ENCODE results near the gene ENTREP1.
"Not testable (repeated sequence)": the region's sequence is repeated elsewhere in the genome, so short reads cannot be mapped to it uniquely, and the experiment has no call there.

ENTREP1 gene

DNA sequence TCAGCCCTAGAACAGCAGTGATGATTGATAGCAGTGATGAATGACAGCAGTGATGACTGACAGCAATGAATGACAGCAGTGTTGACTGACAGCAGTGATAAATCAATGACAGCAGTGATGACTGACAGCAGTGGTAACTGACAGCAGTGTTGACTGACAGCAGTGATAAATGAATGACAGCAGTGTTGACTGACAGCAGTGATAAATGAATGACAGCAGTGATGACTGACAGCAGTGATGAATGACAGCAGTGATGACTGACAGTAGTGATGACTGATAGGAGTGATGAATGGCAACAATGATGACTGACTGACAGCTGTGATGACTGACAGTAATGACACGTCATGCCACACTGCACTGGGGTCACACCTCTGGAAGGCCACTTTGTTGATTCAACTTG lies 106.8 kb downstream of the ENTREP1 start:
- ChIA-PET POLR2A (no interaction called here), CTCF (interaction anchor here (3.9 kb wide), 1 partner anchor 10 kb away, joined by 14 read pairs; no protein-coding TSS in a partner anchor)
- no peak for DNase-seq (ENCODE audit: extremely low spot score)
- TF ChIP-seq, protein P1, sequence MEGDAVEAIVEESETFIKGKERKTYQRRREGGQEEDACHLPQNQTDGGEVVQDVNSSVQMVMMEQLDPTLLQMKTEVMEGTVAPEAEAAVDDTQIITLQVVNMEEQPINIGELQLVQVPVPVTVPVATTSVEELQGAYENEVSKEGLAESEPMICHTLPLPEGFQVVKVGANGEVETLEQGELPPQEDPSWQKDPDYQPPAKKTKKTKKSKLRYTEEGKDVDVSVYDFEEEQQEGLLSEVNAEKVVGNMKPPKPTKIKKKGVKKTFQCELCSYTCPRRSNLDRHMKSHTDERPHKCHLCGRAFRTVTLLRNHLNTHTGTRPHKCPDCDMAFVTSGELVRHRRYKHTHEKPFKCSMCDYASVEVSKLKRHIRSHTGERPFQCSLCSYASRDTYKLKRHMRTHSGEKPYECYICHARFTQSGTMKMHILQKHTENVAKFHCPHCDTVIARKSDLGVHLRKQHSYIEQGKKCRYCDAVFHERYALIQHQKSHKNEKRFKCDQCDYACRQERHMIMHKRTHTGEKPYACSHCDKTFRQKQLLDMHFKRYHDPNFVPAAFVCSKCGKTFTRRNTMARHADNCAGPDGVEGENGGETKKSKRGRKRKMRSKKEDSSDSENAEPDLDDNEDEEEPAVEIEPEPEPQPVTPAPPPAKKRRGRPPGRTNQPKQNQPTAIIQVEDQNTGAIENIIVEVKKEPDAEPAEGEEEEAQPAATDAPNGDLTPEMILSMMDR (IDR thresholded peaks at IDR 0.05; ENCODE audit: control extremely low read depth, extremely low read depth, low read depth, missing control alignments): no peak

DNA sequence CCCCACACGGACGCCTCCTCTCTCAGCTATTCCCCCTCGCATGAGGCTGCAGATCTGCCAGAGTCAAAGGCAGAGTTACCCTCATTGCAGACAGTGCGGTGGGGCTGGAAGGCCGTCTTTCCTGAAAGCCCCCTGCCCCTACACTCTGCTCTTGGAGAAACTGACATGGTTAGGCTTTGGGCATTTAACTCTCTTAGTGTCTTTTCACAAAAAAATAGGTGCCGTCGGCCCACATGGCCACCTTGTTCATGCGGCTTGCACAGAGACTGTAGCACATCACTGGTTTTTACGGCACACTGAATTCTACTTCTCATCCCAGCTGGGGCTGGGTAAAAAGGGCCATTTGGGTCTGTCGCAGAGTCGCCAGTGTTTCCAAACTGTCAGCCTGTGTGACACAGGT lies 107.6 kb downstream of the ENTREP1 start:
- TF ChIP-seq, protein P1 (IDR thresholded peaks at IDR 0.05; ENCODE audit: control extremely low read depth, extremely low read depth, low read depth, missing control alignments): no peak
- POLR2A ChIA-PET: no interaction called here
- no peak for DNase-seq (ENCODE audit: extremely low spot score)
- CTCF ChIA-PET: interaction anchor here (3.9 kb wide), 1 partner anchor 11 kb away, joined by 14 read pairs; no protein-coding TSS in a partner anchor

DNA sequence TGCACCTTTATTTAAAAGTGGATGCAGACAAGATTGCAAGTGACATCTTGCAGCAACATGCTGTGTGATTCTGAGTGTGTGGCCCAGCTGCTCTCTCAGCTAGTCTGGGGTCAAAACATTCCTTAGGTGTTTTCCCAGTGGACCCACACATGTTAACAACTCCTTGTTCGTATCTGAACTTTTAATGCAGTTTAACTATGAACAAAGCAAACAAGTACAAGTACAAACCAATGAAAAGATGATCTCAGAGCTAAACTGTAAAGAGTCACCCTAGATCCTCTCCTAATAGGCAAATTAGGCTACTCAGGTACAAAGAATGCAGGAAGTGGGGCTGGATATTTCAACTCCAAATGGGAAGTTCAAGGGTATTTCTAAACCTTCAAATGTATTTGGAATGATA lies 108.4 kb downstream of the ENTREP1 start:
- ChIA-PET CTCF (interaction anchor here (3.9 kb wide), 1 partner anchor 12 kb away, joined by 14 read pairs; no protein-coding TSS in a partner anchor), POLR2A (no interaction called here)
- no peak for DNase-seq (ENCODE audit: extremely low spot score)
- TF ChIP-seq, protein P1 (IDR thresholded peaks at IDR 0.05; ENCODE audit: control extremely low read depth, extremely low read depth, low read depth, missing control alignments): no peak

DNA sequence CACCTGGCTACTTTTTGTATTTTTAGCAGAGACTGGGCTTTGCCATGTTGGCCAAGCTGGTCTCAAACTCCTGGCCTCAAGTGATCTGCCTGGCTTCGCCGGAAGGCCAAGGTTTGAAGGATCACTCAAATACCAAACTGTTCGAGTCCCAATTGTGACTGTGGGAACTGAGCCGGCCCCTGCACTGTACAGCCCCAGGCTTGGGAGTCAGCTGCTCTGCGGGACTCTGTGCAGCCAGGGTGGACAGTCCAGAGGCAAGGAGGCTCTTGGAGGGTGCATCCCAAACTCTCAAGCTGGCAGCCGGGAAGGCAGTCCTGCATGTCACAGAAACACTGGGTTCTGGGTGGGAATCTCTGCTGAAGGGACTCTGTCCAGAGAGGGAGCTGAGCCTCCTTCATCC lies 109.0 kb downstream of the ENTREP1 start:
- TF ChIP-seq, protein P1 (IDR thresholded peaks at IDR 0.05; ENCODE audit: control extremely low read depth, extremely low read depth, low read depth, missing control alignments): no peak
- POLR2A ChIA-PET: no interaction called here
- DNase-seq (ENCODE audit: extremely low spot score): no peak
- CTCF ChIA-PET: no interaction called here

DNA sequence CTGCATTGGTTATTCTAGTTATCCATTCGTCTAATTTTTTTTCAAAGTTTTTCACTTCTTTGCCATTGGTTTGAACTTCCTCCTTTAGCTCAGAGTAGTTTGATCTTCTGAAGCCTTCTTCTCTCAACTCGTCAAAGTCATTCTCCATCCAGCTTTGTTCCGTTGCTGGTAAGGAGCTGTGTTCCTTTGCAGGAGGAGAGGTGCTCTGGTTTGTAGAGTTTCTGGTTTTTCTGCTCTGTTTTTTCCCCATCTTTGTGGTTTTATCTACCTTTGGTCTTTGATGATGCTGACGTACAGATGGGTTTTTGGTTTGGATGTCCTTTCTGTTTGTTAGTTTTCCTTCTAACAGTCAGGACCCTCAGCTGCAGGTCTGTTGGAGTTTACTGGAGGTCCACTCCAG lies 114.6 kb downstream of the ENTREP1 start:
- POLR2A ChIA-PET; DNase-seq (ENCODE audit: extremely low spot score): not testable (repeated sequence)
- CTCF ChIA-PET: interaction anchor here (3.2 kb wide), 1 partner anchor 18 kb away, joined by 13 read pairs; no protein-coding TSS in a partner anchor

DNA sequence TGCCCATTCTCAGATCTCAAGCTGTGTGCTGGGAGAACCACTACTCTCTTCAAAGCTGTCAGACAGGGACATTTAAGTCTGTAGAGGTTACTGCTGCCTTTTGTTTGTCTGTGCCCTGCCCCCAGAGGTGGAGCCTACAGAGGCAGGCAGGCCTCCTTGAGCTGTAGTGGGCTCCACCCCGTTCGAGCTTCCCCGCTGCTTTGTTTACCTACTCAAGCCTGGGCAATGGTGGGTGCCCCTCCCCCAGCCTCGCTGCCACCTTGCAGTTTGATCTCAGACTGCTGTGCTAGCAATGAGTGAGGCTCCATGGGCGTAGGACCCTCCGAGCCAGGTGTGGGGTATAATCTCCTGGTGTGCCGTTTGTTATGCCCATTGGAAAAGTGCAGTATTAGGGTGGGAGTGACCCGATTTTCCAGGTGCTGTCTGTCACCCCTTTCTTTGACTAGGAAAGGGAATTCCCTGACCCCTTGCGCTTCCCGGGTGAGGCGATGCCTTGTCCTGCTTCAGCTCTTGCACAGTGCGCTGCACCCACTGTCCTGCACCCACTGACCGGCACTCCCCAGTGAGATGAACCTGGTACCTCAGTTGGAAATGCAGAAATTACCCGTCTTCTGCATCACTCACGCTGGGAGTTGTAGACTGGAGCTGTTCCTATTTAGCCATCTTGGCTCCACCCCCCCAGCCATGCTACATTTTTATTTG lies 115.4 kb downstream of the ENTREP1 start:
- DNase-seq (ENCODE audit: extremely low spot score); POLR2A ChIA-PET: not testable (repeated sequence)
- CTCF ChIA-PET: interaction anchor here (3.2 kb wide), 1 partner anchor 18 kb away, joined by 13 read pairs; no protein-coding TSS in a partner anchor

Measured in GM10248 (cell line).